MM.1S (cell line): ENCODE measurements around the gene MKNK2.

Experiments
- DNase-seq: peaks from one replicate; pipeline ENCODE4 v3.0.0-alpha.2; 2015
- H2AFZ ChIP-seq: fragments of 300-600 bp; sonication (generic); 2 replicates; pipeline ENCODE4 v1.6.0; 2016; ENCODE audit warnings: antibody characterized with exemption, low read length
- H3F3A ChIP-seq: fragments of 300-600 bp; sonication (generic); 2 replicates; pipeline ENCODE4 v1.6.1; 2016; ENCODE audit warnings: mild to moderate bottlenecking, antibody characterized with exemption, low read length, moderate library complexity, mixed read lengths; ENCODE audit not compliant: insufficient read depth
- H3K27ac ChIP-seq: fragments of 300-600 bp; sonication (generic); 2 replicates; pipeline ENCODE4 v1.5.1; 2016; ENCODE audit warnings: mild to moderate bottlenecking, low read length
- H3K27me3 ChIP-seq: fragments of 300-600 bp; sonication (generic); replicated peaks from 2 replicates; pipeline ENCODE4 v1.6.0; 2016; ENCODE audit warnings: low read length; ENCODE audit not compliant: insufficient read depth
- H3K36me3 ChIP-seq: fragments of 300-600 bp; sonication (generic); replicated peaks from 2 replicates; pipeline ENCODE4 v1.6.1; 2016; ENCODE audit warnings: mild to moderate bottlenecking, low read length, mixed read lengths; ENCODE audit not compliant: insufficient read depth
- H3K4me1 ChIP-seq: fragments of 300-600 bp; sonication (generic); 2 replicates; pipeline ENCODE4 v1.6.1; 2016; ENCODE audit warnings: low read length, mixed read lengths
- H3K4me2 ChIP-seq: fragments of 300-600 bp; sonication (generic); 2 replicates; pipeline ENCODE4 v1.6.0; 2016; ENCODE audit warnings: low read depth, low read length
- H3K4me3 ChIP-seq: fragments of 300-600 bp; sonication (generic); 2 replicates; pipeline ENCODE4 v1.5.1; 2016; ENCODE audit warnings: low read length, mixed read lengths
- H3K79me2 ChIP-seq: fragments of 300-600 bp; sonication (generic); 2 replicates; pipeline ENCODE4 v1.6.1; 2016; ENCODE audit warnings: mixed run types, low read length, mixed read lengths
- H3K9ac ChIP-seq: fragments of 300-600 bp; sonication (generic); 2 replicates; pipeline ENCODE4 v1.6.1; 2016; ENCODE audit warnings: low read length, mixed read lengths
- H3K9me2 ChIP-seq: fragments of 300-600 bp; sonication (generic); replicated peaks from 2 replicates; pipeline ENCODE4 v1.6.1; 2016; ENCODE audit warnings: mild to moderate bottlenecking, low read length, mixed read lengths; ENCODE audit not compliant: insufficient read depth
- H3K9me3 ChIP-seq: fragments of 300-600 bp; sonication (generic); replicated peaks from 2 replicates; pipeline ENCODE4 v1.6.1; 2016; ENCODE audit warnings: mild to moderate bottlenecking, low read length, mixed read lengths; ENCODE audit not compliant: insufficient read depth
- H4K20me1 ChIP-seq: fragments of 300-600 bp; sonication (generic); 2 replicates; pipeline ENCODE4 v1.6.1; 2016; ENCODE audit warnings: mild to moderate bottlenecking, low read length, moderate library complexity, mixed read lengths; ENCODE audit not compliant: insufficient read depth
- EZH2 ChIP-seq: fragments of 300-600 bp; sonication (generic); optimal IDR thresholded peaks from 2 replicates; pipeline ENCODE3; 2017; ENCODE audit warnings: low read depth, mild to moderate bottlenecking, antibody characterized with exemption, low read length, mixed read lengths
- EZH2phosphoT487 ChIP-seq: fragments of 300-600 bp; sonication (generic); IDR thresholded peaks from 2 replicates; pipeline ENCODE4 v1.6.1; 2018; ENCODE audit warnings: antibody characterized with exemption, low read length
- TF ChIP-seq, protein P1 (sequence below): fragments of 300-600 bp; sonication (generic); IDR thresholded peaks from 2 replicates; pipeline ENCODE4 v1.5.1; 2016; ENCODE audit warnings: antibody characterized with exemption, low read length, mixed read lengths

MKNK2 gene

DNA sequence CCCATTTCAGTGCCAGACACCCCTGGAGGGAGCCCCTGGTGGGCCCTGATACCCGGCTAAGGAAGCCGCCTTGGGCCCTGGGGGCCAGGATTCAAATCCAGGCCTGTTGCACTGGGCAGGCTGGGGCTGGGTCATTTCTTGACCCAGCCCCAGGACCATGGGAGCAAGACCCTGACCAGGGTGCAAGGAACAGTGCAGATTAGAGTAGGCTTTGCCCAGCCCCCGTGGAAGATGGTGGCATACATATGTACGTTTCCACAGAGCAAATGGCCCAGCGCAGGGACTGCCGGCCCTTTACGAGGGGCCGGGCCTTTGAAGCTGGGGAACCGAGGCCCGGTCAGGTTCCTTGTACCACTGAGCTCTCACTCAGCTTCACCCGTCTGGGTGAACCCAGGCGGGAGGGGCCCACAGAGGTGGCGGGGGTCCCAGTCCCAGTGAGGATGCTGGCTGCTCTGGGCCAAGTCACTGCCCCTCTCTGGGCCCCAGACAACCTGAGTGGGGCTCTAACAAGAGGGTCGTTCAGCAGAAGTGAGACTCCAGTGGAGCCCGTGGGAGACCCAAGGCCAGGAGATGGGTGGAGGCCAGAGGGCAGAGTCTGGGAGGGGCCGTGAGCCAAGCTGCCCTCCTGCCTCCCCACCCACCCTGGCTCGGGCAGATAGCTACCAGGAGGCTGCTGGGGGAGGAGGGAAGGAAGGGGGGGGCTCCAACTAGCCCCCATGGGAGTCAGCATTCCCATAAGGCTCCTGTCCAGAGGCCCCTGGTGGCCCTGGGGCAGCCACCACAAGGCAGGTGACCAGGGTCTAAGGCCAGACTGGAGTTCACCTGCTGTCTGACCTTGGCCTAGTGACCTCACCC is 2.7 kb downstream of the MKNK2 start:
- Histone ChIP-seq H3K79me2 (peaks cover 57% of the 10 kb centered on the region), H4K20me1 (peaks cover 10% of the 10 kb centered on the region; the same call in 1 of the 2 replicates), H3K27ac (no peak overlapping the region), H3F3A (peaks cover 15% of the 10 kb centered on the region; the same call in 1 of the 2 replicates), H2AFZ (no peak overlapping the region), H3K9ac (no peak overlapping the region), H3K4me3 (no peak overlapping the region), H3K9me3 (no peaks in the 10 kb centered on the region), H3K4me2 (no peak overlapping the region; the same call in 1 of the 2 replicates), H3K4me1 (peaks cover 18% of the 10 kb centered on the region), H3K9me2 (no peaks in the 10 kb centered on the region), H3K27me3 (no peaks in the 10 kb centered on the region), H3K36me3 (no peaks in the 10 kb centered on the region)
- TF ChIP-seq, protein P1, sequence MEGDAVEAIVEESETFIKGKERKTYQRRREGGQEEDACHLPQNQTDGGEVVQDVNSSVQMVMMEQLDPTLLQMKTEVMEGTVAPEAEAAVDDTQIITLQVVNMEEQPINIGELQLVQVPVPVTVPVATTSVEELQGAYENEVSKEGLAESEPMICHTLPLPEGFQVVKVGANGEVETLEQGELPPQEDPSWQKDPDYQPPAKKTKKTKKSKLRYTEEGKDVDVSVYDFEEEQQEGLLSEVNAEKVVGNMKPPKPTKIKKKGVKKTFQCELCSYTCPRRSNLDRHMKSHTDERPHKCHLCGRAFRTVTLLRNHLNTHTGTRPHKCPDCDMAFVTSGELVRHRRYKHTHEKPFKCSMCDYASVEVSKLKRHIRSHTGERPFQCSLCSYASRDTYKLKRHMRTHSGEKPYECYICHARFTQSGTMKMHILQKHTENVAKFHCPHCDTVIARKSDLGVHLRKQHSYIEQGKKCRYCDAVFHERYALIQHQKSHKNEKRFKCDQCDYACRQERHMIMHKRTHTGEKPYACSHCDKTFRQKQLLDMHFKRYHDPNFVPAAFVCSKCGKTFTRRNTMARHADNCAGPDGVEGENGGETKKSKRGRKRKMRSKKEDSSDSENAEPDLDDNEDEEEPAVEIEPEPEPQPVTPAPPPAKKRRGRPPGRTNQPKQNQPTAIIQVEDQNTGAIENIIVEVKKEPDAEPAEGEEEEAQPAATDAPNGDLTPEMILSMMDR = no peak
- TF ChIP-seq EZH2 (no peak), EZH2phosphoT487 (no peak)
- peak; percentile 5 for DNase-seq

DNA sequence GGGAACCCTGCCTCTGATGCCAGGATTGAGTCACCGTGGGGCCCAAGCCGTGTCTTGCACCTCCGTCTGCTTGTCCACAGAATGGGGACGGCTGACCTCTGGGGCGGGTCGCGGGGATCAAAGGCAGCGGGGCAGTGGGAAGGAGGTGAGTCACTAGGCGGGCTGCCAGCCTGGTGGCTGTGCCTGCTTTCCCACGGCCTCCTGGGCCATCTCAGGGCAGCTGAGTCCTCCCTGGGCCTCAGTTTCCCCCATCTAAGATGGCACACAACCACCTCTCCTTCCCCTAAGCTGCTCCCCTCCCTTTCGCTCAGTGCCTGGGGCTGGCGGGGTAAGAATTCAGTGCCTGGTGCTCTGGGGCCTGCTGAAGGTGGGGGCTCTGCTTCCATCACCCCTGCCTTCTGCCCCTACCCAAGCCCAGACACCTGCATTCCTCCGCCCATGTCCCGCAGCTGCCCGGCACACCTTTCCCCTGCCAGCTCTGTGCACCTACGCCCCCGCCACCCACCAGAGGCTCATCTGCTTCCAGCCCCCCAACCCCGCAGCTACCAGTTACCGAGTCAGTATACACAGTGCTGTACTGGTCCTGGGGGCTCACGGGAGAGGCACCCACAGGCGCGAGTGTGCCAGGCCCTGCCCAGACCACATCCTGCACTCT is 3.5 kb downstream of the MKNK2 start:
- Histone ChIP-seq H3K27ac (no peak overlapping the region), H3K79me2 (peaks cover 65% of the 10 kb centered on the region), H3K4me2 (no peak overlapping the region), H3K4me3 (no peak overlapping the region), H3K9ac (no peak overlapping the region), H3K9me2 (no peaks in the 10 kb centered on the region), H4K20me1 (peaks cover 10% of the 10 kb centered on the region; the same call in 1 of the 2 replicates), H3K4me1 (peaks cover 20% of the 10 kb centered on the region), H3K36me3 (no peaks in the 10 kb centered on the region), H2AFZ (no peak overlapping the region), H3K9me3 (no peaks in the 10 kb centered on the region), H3F3A (peaks cover 16% of the 10 kb centered on the region; the same call in 1 of the 2 replicates), H3K27me3 (no peaks in the 10 kb centered on the region)
- TF ChIP-seq EZH2 (no peak), EZH2phosphoT487 (no peak)
- TF ChIP-seq, protein P1 = no peak
- DNase-seq = peak; percentile 5

DNA sequence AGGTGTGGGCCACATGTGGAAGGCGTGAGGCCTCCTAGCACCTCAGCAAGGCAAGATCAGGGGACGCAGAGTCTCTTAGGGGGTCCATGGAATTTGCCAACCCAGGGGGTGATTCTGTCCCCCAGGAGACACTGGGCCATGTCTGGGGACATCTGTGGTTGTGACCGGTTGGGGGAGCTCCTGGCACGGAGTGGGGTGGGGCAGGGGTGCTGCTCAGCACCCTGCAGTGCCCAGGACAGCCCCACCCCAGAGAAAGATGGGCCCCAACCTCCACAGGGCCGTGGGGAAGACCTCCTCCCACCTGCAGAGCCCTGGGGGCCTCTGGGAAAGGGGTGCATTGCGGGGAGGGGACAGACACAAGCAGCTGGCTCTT is 4.0 kb downstream of the MKNK2 start:
- peaks cover 68% of the 10 kb centered on the region for H3K79me2 ChIP-seq
- no peak for DNase-seq
- peaks cover 16% of the 10 kb centered on the region; the same call in 1 of the 2 replicates for H3F3A ChIP-seq
- H3K36me3 ChIP-seq = no peaks in the 10 kb centered on the region
- H3K4me1 ChIP-seq = peaks cover 21% of the 10 kb centered on the region
- H3K27ac ChIP-seq = no peak overlapping the region
- no peaks in the 10 kb centered on the region for H3K9me2 ChIP-seq
- no peak overlapping the region for H3K4me3 ChIP-seq
- peaks cover 10% of the 10 kb centered on the region; the same call in 1 of the 2 replicates for H4K20me1 ChIP-seq
- no peaks in the 10 kb centered on the region for H3K9me3 ChIP-seq
- H3K27me3 ChIP-seq = no peaks in the 10 kb centered on the region
- H2AFZ ChIP-seq = no peak overlapping the region
- no peak overlapping the region for H3K4me2 ChIP-seq
- TF ChIP-seq EZH2 (no peak), EZH2phosphoT487 (no peak)
- TF ChIP-seq, protein P1 = no peak
- no peak overlapping the region for H3K9ac ChIP-seq
